GM12874 (cell line): ENCODE results near the gene NOCT.

Experiments
- TF ChIP-seq, protein P1 (sequence below): IDR thresholded peaks from 2 replicates; pipeline ENCODE4 v1.5.1; 2011; ENCODE audit warnings: low read depth, mild to moderate bottlenecking, control low read depth, low read length, moderate library complexity; ENCODE audit not compliant: insufficient read depth

Gene NOCT

GRCh38 chr4:139042981-139043460, 27.4 kb downstream of the NOCT start:
- TF ChIP-seq, protein P1, sequence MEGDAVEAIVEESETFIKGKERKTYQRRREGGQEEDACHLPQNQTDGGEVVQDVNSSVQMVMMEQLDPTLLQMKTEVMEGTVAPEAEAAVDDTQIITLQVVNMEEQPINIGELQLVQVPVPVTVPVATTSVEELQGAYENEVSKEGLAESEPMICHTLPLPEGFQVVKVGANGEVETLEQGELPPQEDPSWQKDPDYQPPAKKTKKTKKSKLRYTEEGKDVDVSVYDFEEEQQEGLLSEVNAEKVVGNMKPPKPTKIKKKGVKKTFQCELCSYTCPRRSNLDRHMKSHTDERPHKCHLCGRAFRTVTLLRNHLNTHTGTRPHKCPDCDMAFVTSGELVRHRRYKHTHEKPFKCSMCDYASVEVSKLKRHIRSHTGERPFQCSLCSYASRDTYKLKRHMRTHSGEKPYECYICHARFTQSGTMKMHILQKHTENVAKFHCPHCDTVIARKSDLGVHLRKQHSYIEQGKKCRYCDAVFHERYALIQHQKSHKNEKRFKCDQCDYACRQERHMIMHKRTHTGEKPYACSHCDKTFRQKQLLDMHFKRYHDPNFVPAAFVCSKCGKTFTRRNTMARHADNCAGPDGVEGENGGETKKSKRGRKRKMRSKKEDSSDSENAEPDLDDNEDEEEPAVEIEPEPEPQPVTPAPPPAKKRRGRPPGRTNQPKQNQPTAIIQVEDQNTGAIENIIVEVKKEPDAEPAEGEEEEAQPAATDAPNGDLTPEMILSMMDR, result no peak

DNA sequence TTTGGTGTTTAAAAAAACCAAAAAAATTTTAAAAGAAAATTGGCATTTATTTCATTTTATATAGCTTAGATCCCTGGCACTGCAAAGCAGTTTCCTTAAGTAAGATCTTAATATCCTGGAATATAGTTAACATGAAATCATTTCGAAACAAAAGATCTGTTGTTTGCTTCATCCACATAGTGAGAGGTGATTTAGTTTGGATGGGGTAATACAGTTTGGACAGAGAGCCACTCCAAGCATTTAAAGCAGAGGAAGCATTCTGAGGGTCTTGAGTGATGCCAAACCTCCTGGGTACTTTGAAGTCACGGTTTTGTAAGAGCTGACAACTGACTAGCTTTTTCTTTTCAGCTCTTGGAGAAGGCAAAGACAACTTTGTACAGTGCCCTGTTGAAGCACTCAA, 28.7 kb downstream of the NOCT start:
- TF ChIP-seq, protein P1, result no peak

DNA sequence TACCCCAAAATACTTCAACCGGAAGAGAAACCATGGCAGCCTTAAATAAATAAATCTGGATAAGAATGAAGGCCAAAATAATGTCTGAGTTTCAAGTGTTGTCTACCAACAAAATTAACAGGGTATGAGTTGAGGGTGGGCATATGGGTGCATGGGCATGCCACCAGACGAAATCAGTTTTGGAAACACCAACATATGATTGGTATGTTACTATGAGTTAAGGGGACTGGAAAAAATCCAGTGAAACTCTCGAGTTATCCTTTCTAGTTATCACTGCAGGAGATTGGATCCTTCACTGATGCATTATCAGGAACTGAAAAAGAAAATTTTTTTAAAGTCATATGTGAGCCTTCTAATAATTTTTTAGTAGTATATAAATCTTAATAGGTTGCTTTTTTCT, 32.4 kb downstream of the NOCT start:
- TF ChIP-seq, protein P1, result no peak

GRCh38 chr4:139050446-139050845, 34.9 kb downstream of the NOCT start:
- TF ChIP-seq, protein P1, result no peak

GRCh38 chr4:139053909-139054308, 38.3 kb downstream of the NOCT start:
- TF ChIP-seq, protein P1, result no peak

DNA sequence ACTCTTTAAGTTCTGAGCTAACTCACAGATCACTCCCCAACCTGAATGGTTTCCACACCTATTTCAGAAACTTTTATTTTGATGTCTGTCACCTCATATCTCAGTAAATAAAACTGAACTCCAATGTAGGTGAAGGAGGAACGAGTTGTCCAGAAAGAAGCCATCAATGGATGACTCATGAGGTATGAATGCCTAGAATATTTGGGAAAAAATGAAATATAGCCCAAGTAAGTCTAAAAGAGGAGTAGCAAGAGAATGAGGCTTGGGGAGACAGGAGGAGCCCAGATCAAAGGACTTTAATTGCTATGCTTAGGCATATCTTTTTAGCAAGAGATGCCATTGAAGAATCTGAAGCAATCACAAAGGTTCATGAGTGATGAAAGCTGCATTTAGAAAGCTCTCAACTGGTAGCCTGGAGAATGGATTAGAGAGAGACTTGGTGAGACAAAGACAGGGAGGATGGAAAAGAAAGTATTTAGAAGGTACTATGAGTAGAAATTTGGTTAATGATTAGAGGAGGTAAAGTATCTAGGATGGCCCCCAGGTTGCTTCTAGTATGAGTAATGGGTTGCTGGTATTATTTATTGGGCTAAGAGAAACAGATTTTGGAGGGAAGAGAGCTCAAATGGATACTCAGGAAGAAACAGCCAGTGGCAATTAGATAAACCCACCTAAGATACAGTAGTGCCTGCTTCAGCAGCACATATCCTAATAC, 39.4 kb downstream of the NOCT start:
- TF ChIP-seq, protein P1, result no peak

DNA sequence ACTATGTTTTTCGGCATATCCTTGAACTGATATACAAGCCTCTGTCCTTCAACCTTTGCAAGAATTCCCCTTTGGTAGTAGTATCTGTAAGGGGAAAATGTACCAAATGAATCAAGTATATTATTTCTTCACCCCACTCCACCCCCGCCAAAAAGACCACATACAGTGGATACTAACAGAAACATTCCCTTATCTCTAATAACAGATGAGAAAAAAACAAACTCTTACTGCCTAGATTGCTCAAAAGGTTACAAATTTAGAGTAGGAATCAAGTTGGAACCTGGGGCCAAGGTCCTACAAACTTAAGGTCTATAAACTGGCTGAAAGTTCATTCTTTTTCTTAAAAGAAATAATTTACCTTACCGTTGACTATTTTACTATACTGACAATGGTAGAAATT, 45.0 kb downstream of the NOCT start:
- TF ChIP-seq, protein P1, result no peak
